ENCODE data around the gene HINFP.

DNA sequence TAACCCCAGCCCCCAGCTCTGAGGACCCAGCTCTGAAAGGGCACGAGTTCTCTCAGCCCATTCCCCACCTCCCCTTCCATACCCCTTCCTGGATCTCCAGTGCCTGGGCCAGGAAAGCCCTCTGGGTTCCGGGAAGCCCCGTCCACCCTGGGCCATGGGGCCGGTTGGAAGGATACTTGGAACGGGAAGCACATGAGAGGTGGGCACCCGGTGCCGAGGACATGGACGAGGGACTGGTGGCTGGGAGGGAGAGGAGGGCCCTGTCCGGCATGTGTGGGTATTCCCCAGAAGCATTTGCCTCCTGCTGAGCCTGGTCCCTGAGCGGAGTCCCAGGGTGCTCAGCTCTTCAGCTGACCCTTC lies 5.2 kb upstream of the HINFP start:
- TF ChIP-seq, protein P1, sequence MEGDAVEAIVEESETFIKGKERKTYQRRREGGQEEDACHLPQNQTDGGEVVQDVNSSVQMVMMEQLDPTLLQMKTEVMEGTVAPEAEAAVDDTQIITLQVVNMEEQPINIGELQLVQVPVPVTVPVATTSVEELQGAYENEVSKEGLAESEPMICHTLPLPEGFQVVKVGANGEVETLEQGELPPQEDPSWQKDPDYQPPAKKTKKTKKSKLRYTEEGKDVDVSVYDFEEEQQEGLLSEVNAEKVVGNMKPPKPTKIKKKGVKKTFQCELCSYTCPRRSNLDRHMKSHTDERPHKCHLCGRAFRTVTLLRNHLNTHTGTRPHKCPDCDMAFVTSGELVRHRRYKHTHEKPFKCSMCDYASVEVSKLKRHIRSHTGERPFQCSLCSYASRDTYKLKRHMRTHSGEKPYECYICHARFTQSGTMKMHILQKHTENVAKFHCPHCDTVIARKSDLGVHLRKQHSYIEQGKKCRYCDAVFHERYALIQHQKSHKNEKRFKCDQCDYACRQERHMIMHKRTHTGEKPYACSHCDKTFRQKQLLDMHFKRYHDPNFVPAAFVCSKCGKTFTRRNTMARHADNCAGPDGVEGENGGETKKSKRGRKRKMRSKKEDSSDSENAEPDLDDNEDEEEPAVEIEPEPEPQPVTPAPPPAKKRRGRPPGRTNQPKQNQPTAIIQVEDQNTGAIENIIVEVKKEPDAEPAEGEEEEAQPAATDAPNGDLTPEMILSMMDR (IDR thresholded peaks at IDR 0.05; ENCODE audit: control extremely low read depth in 1 of 3, insufficient read depth in 1 of 3, low read depth in 1 of 3, low read length in 3 of 3): no peak
- TF ChIP-seq POLR2A (IDR thresholded peaks at IDR 0.05; ENCODE audit: control extremely low read depth in 1 of 2, low read depth in 2 of 2, low read length in 2 of 2) (no peak), RBBP5 (IDR thresholded peaks at IDR 0.05; ENCODE audit: borderline replicate concordance, low read depth, low read length) (no peak), POLR2AphosphoS5 (IDR thresholded peaks at IDR 0.05; ENCODE audit: low read depth, low read length) (no peak), EP300 (IDR thresholded peaks at IDR 0.05; ENCODE audit: borderline replicate concordance in 1 of 2, low read depth in 2 of 2, low read length in 2 of 2) (no peak), CREB1 (IDR thresholded peaks at IDR 0.05) (no peak), CHD2 (IDR thresholded peaks at IDR 0.05; ENCODE audit: low read length) (no peak), SUZ12 (IDR thresholded peaks at IDR 0.05; ENCODE audit: low read length) (no peak), EZH2 (IDR thresholded peaks at IDR 0.05; ENCODE audit: low read depth, low read length, severe bottlenecking) (no peak), RAD21 (IDR thresholded peaks at IDR 0.05 in 1 of 2, conservative IDR thresholded peaks at IDR 0.05 in 1 of 2; ENCODE audit: low read depth in 2 of 2, low read length in 2 of 2) (no peak)

All from H1 (cell line).